ENCODE results near the gene ITIH1.

ITIH1 gene

DNA sequence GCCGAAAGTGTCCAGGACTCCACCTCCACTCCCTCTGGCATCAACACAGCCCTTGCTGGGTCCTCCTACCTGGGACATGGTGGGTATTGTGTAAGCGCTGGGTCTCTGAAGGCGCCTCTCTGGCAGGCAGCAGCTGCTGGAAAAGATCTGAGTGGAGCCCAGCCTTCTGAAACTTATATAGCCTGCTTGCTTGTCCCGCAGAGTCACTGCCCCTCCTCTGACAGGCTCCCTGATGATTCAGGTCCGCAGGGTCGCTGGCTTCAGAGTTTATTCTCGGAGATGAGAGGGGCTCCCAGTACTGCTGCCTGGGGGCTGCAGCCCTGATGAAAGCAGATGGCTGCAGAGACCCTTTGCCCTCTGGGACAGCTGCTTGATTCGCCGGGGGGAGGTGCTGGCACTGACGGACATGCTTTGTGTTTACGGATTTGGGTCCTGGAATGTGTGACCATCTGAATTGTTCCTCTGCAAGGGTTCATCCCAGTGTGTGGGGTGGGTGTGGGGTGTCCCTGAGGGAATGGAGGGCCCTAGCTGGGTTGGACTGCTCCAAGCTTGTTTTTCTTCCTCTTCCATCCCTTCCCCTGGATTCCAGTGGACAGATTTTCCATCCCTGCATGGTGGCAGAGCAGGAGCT lies 57.6 kb downstream of the ITIH1 start, which contains the start of gene MUSTN1:
Gene MUSTN1 (minus strand): TSS at position 149 of the 631 bp plus-strand sequence. CDS start 71 bp downstream, at position 78.
- in situ Hi-C loops (cut with MboI; ENCODE audit: low sequenced_read_pairs): no loop called here

DNA sequence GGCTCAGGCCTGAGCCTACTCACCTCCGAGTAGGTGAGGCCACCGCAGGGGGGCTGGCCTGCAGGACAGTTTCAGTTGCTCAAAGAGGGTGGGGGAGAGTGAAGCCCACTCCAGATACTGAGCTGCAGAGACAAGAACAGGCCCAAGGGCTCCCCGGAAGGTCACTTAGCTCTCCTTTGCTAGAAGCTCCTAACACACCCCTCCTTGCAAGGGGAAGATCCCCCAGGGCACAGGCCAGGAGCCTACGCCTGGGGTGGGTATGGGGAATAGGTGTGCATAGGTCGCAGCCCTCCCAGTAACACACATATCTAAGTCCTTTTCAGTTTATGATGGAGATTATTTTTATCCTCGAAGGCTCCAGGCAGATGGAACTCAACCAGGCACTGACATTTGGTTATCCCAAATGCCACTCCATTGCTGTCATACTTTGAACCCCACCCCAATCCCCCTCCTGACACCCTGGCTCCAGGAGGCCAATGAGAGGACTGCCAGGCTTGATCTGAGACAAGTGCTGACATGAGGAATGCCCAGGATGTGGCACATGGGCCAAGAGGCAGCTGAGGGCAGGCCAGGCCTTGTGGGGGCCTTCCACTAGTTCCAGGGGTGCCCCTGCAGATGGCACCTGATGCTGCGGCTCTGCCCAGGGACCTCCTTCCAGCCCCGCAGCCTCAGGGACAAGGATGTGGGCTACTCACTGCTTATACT lies 58.5 kb downstream of the ITIH1 start:
- in situ Hi-C loops (cut with MboI; ENCODE audit: low sequenced_read_pairs): no loop called here

DNA sequence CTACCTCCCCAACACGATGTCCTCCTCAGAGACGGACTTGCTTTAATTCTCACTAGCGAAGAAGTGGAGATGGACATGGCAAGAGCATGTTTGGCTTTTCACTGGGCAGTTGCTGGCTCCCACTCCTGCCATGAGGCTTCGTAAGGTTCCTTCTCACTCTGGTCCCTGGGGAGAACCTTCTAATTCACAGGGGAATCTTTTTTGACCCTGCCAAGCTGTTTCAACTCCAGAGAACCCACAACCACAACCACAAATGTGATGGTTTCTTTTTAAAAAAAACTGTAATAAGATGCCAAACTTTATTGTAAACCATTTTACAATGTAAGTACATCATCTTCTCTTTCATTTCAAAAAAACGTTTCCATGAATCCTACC lies 59.1 kb downstream of the ITIH1 start:
- in situ Hi-C loops (cut with MboI; ENCODE audit: low sequenced_read_pairs): no loop called here

DNA sequence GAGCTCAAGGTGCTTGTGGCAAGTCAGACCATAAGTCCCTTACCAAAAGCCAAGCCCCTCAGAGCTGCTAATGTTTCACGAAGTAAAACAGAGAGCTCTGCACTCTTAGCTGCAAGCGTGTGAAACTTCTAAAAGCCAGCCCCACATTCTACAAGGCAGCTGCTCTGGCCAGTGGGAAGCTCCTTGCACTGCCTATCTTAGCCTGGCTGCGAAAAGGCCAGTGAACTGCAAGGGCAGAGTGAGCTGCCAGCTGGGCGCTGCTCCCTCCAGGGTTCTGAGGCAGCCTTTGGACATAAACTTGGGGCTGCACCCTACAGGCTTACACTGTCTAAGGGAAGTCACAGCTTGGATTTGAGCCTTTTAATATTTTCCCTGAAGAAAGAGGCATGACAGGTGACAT lies 59.6 kb downstream of the ITIH1 start:
- in situ Hi-C loops (cut with MboI; ENCODE audit: low sequenced_read_pairs): no loop called here

DNA sequence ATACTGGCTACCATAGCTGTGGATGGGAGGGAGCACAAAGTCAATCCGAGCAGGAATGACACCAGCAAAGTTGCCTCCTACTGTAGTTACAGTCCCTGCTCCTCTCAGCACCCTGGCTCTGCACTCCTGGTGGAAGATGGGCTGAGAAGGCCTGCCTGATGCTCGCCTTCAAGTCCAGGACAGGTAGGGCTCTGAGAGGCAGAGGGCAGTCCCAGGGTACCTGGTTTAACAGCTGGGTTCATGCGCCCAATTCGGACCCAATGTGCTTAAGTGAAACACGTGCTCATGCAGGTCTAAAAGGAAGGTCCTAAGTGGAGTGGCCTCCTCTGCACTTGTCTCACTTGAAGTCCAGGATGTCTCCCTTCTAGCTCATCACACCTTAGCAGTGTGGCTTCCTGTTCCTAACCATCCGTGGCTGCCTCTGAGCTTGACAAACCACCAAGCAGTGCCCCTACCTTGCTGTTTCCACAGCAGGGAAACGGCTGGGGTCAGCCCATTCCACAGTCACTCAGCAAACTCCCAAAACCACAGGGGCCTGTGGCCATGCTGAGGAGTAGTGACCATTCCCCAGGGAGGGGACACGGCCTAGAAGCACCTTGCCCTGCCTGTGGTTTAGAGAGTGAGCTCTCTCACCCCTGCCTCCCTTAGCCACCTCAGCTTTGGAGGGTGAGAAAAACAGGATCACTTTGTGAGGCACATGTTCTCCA lies 61.3 kb downstream of the ITIH1 start:
- in situ Hi-C loops (cut with MboI; ENCODE audit: low sequenced_read_pairs): no loop called here

DNA sequence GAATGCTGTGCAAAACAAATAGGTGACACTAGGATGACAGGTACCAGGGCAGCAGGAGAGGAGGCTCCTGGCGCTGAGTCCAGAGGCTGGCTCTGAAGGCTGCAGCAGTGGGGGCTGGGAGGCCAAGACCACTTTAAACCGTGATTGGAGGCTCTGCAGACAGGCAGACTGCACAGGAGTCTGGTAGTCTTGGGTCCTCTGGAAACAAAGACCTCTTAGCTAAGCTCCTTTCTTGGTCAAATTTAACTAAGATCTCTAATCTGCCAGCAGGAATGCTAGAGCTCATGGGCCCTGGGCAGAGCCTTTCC lies 61.8 kb downstream of the ITIH1 start:
- in situ Hi-C loops (cut with MboI; ENCODE audit: low sequenced_read_pairs): no loop called here

DNA sequence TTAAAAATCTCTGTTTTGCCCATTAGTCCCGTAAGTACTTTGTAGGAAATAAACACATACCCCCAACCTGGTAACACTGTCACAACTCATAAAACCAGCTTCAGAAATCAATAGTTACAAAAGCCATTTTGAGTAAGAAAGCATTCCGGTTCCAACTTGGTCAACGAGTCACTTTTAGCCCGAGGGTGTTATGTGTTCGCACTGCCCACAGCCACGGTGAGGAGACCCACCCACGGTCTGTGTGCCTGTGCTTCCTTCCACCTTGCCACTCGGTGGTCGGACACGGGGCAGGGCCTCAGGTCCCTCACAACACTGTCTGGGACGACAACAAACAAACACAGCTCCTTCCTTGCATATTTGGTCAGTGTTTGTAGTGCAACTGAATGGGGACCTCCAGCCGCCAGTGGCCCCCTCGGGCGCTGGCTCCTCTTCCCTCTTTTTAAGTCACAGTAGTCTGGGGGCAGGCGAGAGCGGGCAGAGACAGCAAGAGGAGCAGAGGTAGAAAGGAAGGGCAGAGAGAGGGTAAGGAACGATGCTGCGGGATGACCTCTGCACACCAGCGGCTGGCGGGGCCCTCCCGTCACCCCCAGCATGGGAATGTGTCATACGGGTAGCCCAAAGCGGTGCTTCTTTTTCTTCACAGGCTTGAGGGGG lies 62.6 kb downstream of the ITIH1 start:
- in situ Hi-C loops (cut with MboI; ENCODE audit: low sequenced_read_pairs): no loop called here

DNA sequence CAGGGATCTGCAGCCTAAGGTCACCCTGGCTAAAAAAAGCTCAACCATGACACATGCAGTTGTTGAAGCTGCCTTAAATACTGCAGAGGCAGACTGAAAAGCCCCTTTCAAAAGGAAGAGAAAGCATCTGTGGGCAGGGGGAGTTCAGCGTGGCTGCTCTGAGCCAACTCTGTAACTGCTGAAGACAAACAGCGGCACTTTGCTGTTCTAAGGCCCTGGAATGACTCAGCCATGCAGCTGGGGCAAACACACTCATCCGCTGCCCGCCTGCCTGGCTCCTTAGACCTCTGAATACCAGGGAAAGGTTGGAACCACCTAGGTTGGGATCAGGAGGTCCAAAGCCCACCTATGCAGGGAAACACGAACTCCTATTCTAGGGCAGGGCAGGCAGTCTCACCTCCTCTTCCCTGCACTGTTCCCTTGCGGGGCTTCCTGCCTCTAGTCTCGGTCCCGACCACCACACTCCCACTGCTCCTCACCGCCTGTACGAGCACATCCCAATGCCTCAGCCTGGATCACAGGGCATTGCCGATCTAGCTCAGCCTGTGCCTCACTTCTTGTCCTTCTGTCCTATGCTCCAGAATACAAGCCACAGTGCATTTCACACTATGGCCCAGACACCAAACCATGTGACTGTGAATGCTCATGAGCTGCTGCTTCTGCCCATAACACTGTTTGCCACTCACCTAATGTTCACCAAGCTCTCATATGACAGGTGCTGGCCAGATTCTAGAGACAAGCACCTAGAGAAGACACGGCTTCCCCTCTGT lies 64.0 kb downstream of the ITIH1 start:
- in situ Hi-C loops (cut with MboI; ENCODE audit: low sequenced_read_pairs): no loop called here
